Activated effector memory CD4-positive, alpha-beta T cell treated with Interleukin-2 at 50 U/mL for 16 hours (primary cell): ENCODE measurements around the gene SHC4.
"Not testable (repeated sequence)": the region's sequence is repeated elsewhere in the genome, so short reads cannot be mapped to it uniquely, and the experiment has no call there.

Experiments used
- DNase-seq: peaks from one replicate; pipeline ENCODE4 v3.0.0-alpha.2; 2020

SHC4 gene

DNA sequence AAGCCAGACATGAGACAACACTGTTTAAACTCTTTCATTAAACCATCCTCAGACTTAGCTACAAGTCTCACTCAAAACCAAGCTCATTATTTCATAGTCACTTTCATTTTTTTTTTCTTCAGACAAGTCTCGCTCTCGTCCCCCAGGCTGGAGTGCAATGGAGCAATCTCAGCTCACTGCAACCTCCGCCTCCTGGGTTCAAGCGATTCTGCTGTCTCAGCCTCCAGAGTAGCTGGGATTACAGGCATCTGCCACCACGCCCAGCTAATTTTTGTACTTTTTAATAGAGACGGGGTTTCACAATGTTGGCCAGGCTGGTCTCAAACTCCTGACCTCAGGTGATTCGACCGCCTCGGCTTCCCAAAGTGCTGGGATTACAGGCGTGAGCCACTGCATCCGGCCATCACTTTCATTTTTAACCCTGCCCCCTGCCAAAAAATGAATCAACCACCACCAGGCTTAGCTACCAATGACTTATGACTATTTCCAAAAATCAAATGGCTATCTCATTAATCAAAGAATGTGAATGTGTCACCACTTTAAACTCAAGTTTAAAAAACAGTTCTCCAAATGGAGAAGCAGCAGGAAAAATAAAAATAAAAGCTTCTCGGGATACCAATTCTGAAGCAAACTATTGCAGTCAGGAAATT, 173.1 kb downstream of the SHC4 start:
- not testable (repeated sequence) for DNase-seq

- DNase-seq = no peak
These were observed 178.0 kb downstream of the SHC4 start for GRCh38 chr15:48785712-48786111.

DNA sequence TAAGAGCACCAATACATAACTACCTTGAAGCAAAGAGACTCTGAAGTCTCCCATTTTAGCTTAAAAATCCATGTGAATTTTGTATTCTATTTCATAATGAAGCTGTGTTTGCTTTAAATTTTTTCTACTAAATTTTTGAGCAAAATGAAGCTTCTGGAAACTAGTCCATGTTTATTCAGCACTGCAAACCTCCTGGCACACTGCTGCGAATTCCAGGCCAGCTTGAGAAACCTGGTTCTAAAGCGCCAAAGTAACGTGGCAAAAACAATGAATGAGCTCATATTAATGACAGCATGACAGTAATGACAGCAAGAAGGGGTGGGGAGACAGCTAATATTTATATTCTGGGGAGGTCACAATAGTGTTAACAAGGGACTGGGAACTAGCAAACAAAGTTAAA, 178.5 kb downstream of the SHC4 start:
- no peak for DNase-seq

GRCh38 chr15:48784756-48785155, 179.0 kb downstream of the SHC4 start:
- DNase-seq = no peak

DNA sequence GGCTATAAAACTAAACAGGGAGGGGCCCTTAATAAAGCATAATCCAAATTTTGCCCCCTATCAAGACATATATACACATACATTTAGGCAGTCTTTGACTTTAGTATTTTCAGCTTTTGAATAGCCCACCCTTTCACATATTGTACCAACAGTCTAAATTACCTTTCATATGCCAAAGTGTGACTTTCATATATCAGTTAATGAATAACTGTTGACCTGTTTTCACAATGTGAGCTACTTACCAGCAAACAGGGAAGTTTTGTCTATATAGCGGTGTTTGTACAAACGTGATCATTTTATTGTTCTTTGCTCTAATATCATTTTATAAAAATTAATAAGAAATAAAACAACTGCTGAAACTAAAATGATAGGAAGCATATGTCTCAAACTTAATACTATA, 180.8 kb downstream of the SHC4 start:
- DNase-seq = no peak

DNA sequence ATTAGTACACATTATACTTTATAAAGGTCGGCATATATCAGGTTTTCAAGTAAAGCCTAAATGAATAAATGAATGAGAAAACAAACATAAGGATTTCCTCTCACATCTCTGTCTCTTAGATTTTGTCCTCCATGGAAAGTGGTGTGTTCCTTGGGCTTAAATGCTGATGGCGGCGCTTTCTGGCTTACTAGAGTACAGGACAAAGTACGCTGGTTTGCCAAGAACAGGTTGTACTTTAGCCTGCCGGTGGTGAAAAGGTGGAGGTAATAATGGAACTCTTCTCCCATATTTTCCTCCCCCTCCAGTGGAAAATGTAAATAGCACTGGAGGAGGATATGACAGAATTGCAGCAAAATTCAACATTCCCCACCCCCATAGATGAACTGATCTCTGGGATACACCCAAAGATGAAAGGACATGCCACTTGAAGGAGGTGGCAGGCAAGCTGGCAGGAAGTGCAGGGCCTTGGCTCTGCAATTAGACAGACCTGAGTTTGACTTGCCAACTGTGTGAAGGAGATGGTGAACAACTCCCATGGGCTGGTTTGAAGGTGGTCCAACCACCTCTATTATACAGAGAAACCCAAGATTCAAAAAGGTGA, 182.1 kb downstream of the SHC4 start:
- no peak for DNase-seq

GRCh38 chr15:48781017-48781416, 182.7 kb downstream of the SHC4 start:
- no peak for DNase-seq

- DNase-seq = no peak
These were observed 185.4 kb downstream of the SHC4 start for GRCh38 chr15:48778331-48778730.

- no peak for DNase-seq
These were observed 185.9 kb downstream of the SHC4 start for GRCh38 chr15:48777645-48778330.

DNA sequence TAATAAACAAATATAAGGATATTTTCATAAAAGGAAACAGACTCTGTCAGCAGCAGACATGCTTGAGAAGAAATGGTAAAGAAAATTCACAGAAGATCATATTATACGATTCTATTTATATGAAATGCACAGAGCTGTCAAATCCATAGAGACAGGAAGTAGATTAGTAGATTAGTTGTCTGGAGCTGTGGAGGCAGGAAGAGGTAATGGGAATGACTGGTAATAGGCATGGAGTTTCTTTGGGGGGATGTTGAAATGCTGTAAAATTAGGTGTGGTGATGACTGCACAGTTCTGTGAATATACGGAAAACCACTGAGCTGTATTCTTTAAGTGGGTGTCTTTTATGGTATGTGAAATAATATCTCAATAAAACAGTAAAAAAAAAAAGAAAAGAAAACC, 188.2 kb downstream of the SHC4 start:
- DNase-seq = no peak

- no peak for DNase-seq
These were observed 189.2 kb downstream of the SHC4 start for GRCh38 chr15:48774484-48774883.
